Ovary (tissue), 9 donors: ENCODE results near the gene DDIT4. TPM values are rescaled to one million over a fixed set of nuclear protein-coding genes. Genes with fewer than 3 reads are reported as not detected.

Source experiments
- DNase-seq, 5 donors: peaks; one replicate each; pipeline ENCODE4 v3.0.0-alpha.2; 2019 to 2020
- H3K27ac ChIP-seq, 2 donors: fragments of 200-600 bp; one replicate each; pipeline versions ENCODE4 v1.5.1 to v1.8.0; 2019 to 2022
- H3K27me3 ChIP-seq: fragments of 200-600 bp; one replicate; pipeline ENCODE4 v1.8.0; 2022
- H3K36me3 ChIP-seq: fragments of 200-600 bp; sonication (generic); one replicate; pipeline ENCODE4 v1.5.1; 2019
- H3K4me1 ChIP-seq: one replicate; pipeline ENCODE4 v1.8.1; 2013; ENCODE audit warnings: mild to moderate bottlenecking, moderate library complexity; ENCODE audit not compliant: insufficient read depth
- H3K4me3 ChIP-seq: fragments of 200-600 bp; sonication (generic); one replicate; pipeline ENCODE4 v1.5.1; 2017
- H3K9me3 ChIP-seq, 2 donors: fragments of 200-600 bp in 1 of 2; sonication (generic) in 1 of 2; one replicate each; pipeline versions ENCODE4 v1.5.1 to v1.8.1; 2013 to 2019; ENCODE audit warnings: mild to moderate bottlenecking in 1 of 2, moderate library complexity in 1 of 2
- CTCF ChIP-seq, 3 donors: fragments of 450-650 bp in 2 of 3; fragments of 200-600 bp in 1 of 3; IDR thresholded peaks; one replicate each; pipeline versions ENCODE4 v1.5.1 to v1.8.0; 2016 to 2022; ENCODE audit warnings: antibody characterized with exemption in 3 of 3, mild to moderate bottlenecking in 1 of 3
- EP300 ChIP-seq: sonication (generic); formaldehyde crosslinking; IDR thresholded peaks from one replicate; pipeline ENCODE4 v1.6.1; 2017; ENCODE audit warnings: antibody characterized with exemption
- POLR2A ChIP-seq: fragments of 450-650 bp; IDR thresholded peaks from one replicate; pipeline ENCODE4 v1.6.1; 2017; ENCODE audit warnings: antibody characterized with exemption, mild to moderate bottlenecking, moderate library complexity
- WGBS, 3 donors: extraction: QIAGEN DNeasy Blood & Tissue Kit in 1 of 3; methylation state at CpG; one replicate each; pipeline versions ENCODE4 v1.1.5 to v1.1.7; 2013 to 2017; 5-methylcytosine and 5-hydroxymethylcytosine counted together
- intact Hi-C, 4 donors: fragments of 100-400 bp; cut with DNase I; formaldehyde crosslinking; loops; one replicate each; pipeline versions ENCODE4 v1.11.0 to v1.15.1; 2022 to 2023
- polyA plus RNA-seq, 2 donors: library from polyadenylated mRNA; stranded (reverse); fragments of 200-250 nt in 1 of 2; fragments of 350-450 nt in 1 of 2; fragmentation: Illumina TruSeq in 1 of 2; extraction: RNeasy Lipid Tissue Mini Kit (QIAGEN cat#74804) in 1 of 2; gene quantifications; one replicate each; pipeline ENCODE4 v1.2.3, GENCODE V29; 2013 to 2014
- total RNA-seq, 7 donors: library from RNA; depleted of rRNA in 2 of 7; stranded (reverse); fragments of >200 nt in 2 of 7; fragmentation: NEBNext Ultra II Directional in 3 of 7; extraction: Animal tissue kit (Norgen Biotek cat#: 25700) in 3 of 7; gene quantifications; one replicate each; pipeline versions ENCODE4 v1.1.0 to v1.2.4, GENCODE V29; 2016 to 2023
- donor health status: DM: no; HTN: no; CAD: no; lungs with moderate emphysema.
- donor health status: DM: no; HTN: no; CAD: no.
- donor health status: Bipolar disorder and iron deficiency.
- donor health status: DM: yes; HTN: yes; CAD: no.
- donor health status: DM: no; HTN: no; CAD: no.
- donor health status: DM: yes; HTN: yes; CAD: no.

Gene DDIT4
- total and polyA plus RNA-seq, 9 donors, result 46.6 to 1,952 (median 524) TPM

GRCh38 chr10:72276421-72277339, 3.0 kb downstream of the DDIT4 start:
- H3K27me3 ChIP-seq, result no peaks in the 10 kb centered on the region
- H3K9me3 ChIP-seq, result no peaks in the 10 kb centered on the region
- intact Hi-C loops, result loop anchor here in 2 of 4 donors (2.0 to 10.0 kb wide), 2 partner anchors 18 to 48 kb away; no protein-coding TSS in a partner anchor
- 48 to 63% (median 58%) methylated on average over 6 of the region's 6 CpGs for WGBS, 3 donors
- H3K4me1 ChIP-seq, result peaks cover 6% of the 10 kb centered on the region
- peak in 3 of 5 donors; percentile 55 to 76 (median 59) for DNase-seq
- H3K27ac ChIP-seq, result peak overlapping the region; percentile 89 to 92
- peak overlapping the region; percentile 77 for H3K4me3 ChIP-seq
- H3K36me3 ChIP-seq, result no peaks in the 10 kb centered on the region
- TF ChIP-seq CTCF (IDR thresholded peaks at IDR 0.05) (no peak), POLR2A (no peak), EP300 (no peak)

GRCh38 chr10:72277340-72277995, 3.7 kb downstream of the DDIT4 start:
- H3K4me3 ChIP-seq, result no peak overlapping the region
- TF ChIP-seq POLR2A (no peak), CTCF (IDR thresholded peaks at IDR 0.05) (no peak)
- no peaks in the 10 kb centered on the region for H3K36me3 ChIP-seq
- 81 to 92% (median 89%) methylated on average over 5 of the region's 5 CpGs for WGBS, 3 donors
- H3K4me1 ChIP-seq, result peaks cover 6% of the 10 kb centered on the region
- H3K27ac ChIP-seq, result peak overlapping the region; percentile 41 to 92
- DNase-seq, result peak in 1 of 5 donors; percentile 55
- intact Hi-C loops, result loop anchor here in 2 of 4 donors (2.0 to 10.0 kb wide), 2 partner anchors 17 to 47 kb away; no protein-coding TSS in a partner anchor
- no peaks in the 10 kb centered on the region for H3K27me3 ChIP-seq
- H3K9me3 ChIP-seq, result no peaks in the 10 kb centered on the region

GRCh38 chr10:72277996-72278667, 4.4 kb downstream of the DDIT4 start:
- H3K27me3 ChIP-seq, result no peaks in the 10 kb centered on the region
- H3K4me3 ChIP-seq, result no peak overlapping the region
- WGBS, 3 donors, result 91 to 94% (median 94%) methylated on average over 3 of the region's 3 CpGs
- TF ChIP-seq CTCF (IDR thresholded peaks at IDR 0.05), result no peak
- TF ChIP-seq EP300, result no peak
- TF ChIP-seq POLR2A, result no peak
- peak overlapping the region in 1 of 2 donors; percentile 7 for H3K27ac ChIP-seq
- peaks cover 3% of the 10 kb centered on the region for H3K4me1 ChIP-seq
- DNase-seq, result no peak
- no peaks in the 10 kb centered on the region for H3K9me3 ChIP-seq
- no peaks in the 10 kb centered on the region for H3K36me3 ChIP-seq
- intact Hi-C loops, result loop anchor here in 2 of 4 donors (2.0 to 10.0 kb wide), 2 partner anchors 17 to 47 kb away; no protein-coding TSS in a partner anchor
